A673 (cell line): ENCODE results near the gene DMXL1. TPM values are rescaled to one million over a fixed set of nuclear protein-coding genes. Genes with fewer than 3 reads are reported as not detected.

Source experiments
- BruUV-seq: library from RNA; stranded (reverse); fragments of 400-500 nt; replicated peaks from 2 replicates; lab custom pipeline; 2021; lab: Mats Ljungman, UMichigan
- CTCF ChIA-PET: fragments of 300-600 bp; sonication (Branson Sonifier 250); formaldehyde crosslinking; loops from one replicate; lab custom pipeline; 2022; ENCODE audit warnings: antibody characterized with exemption; lab: Charles Lee
- POLR2A ChIA-PET: fragments of 300-600 bp; sonication (Branson Sonifier 250); formaldehyde crosslinking; loops from one replicate; lab custom pipeline; 2022; ENCODE audit warnings: antibody characterized with exemption; ENCODE audit not compliant: low non-redundant PET; lab: Charles Lee
- DNase-seq: peaks from one replicate; pipeline ENCODE4 v3.0.0-alpha.2; 2015; ENCODE audit warnings: low spot score
- H3K27ac ChIP-seq: fragments of 200-600 bp; sonication (generic); 2 replicates; pipeline ENCODE4 v1.5.1; 2016; ENCODE audit warnings: mixed run types, low read depth, mild to moderate bottlenecking, mixed read lengths, antibody characterized with exemption, low read length; ENCODE audit not compliant: poor library complexity, severe bottlenecking
- H3K27me3 ChIP-seq: fragments of 200-600 bp; sonication (generic); replicated peaks from 2 replicates; pipeline ENCODE4 v1.6.1; 2017; ENCODE audit warnings: mixed run types, low read depth, mild to moderate bottlenecking, mixed read lengths, antibody characterized with exemption, low read length; ENCODE audit not compliant: insufficient read depth, poor library complexity
- H3K36me3 ChIP-seq: fragments of 200-600 bp; sonication (generic); 2 replicates; pipeline ENCODE4 v1.6.1; 2016; ENCODE audit warnings: mixed run types, mild to moderate bottlenecking, mixed read lengths, antibody characterized with exemption, low read length; ENCODE audit not compliant: insufficient read depth, poor library complexity, severe bottlenecking
- H3K4me1 ChIP-seq: fragments of 200-600 bp; sonication (generic); 2 replicates; pipeline ENCODE4 v1.6.1; 2017; ENCODE audit warnings: mixed run types, mild to moderate bottlenecking, mixed read lengths, antibody characterized with exemption, low read length; ENCODE audit not compliant: insufficient read depth, poor library complexity, severe bottlenecking
- H3K4me3 ChIP-seq: fragments of 200-600 bp; sonication (generic); 2 replicates; pipeline ENCODE4 v1.5.1; 2016; ENCODE audit warnings: low read depth, mixed run types, mild to moderate bottlenecking, mixed read lengths, low read length; ENCODE audit not compliant: poor library complexity, severe bottlenecking
- H3K9me3 ChIP-seq: fragments of 200-600 bp; sonication (generic); 2 replicates; pipeline ENCODE4 v1.6.1; 2016; ENCODE audit warnings: mixed run types, low read depth, mild to moderate bottlenecking, mixed read lengths, antibody characterized with exemption, low read length; ENCODE audit not compliant: poor library complexity, severe bottlenecking
- CTCF ChIP-seq: fragments of 300-800, 200-600 bp; sonication (generic); conservative IDR thresholded peaks from 2 replicates; pipeline ENCODE4 v1.5.1; 2017; ENCODE audit warnings: low read depth, mild to moderate bottlenecking, antibody characterized with exemption, low read length, moderate library complexity, mixed read lengths
- EZH2 ChIP-seq: fragments of 200-600 bp; sonication (generic); IDR thresholded peaks from 2 replicates; pipeline ENCODE4 v1.6.1; 2017; ENCODE audit warnings: borderline replicate concordance, low read depth, mild to moderate bottlenecking, mixed read lengths, antibody characterized with exemption, low read length; ENCODE audit not compliant: poor library complexity, severe bottlenecking
- intact Hi-C: fragments of 100-400 bp; cut with micrococcal nuclease; formaldehyde crosslinking; loops from one replicate; pipeline ENCODE4 v1.10.0; 2022; ENCODE audit not compliant: unreplicated experiment
- total RNA-seq: library from RNA; stranded (reverse); gene quantifications from 2 replicates; pipeline ENCODE4 v1.2.3, GENCODE V29; 2021

The DMXL1 gene
- total RNA-seq, 1 experiment from 2014 or later = 30.9 TPM

- CTCF ChIA-PET = no interaction called here
- Histone ChIP-seq H3K4me1 (peaks cover 9% of the 10 kb centered on the region), H3K27me3 (no peaks in the 10 kb centered on the region), H3K36me3 (peaks cover 3% of the 10 kb centered on the region), H3K27ac (no peak overlapping the region), H3K9me3 (no peaks in the 10 kb centered on the region), H3K4me3 (no peak overlapping the region)
- no TSS peak for BruUV-seq
- POLR2A ChIA-PET = no interaction called here
- TF ChIP-seq EZH2 (no peak), CTCF (no peak)
- no peak for DNase-seq
- intact Hi-C loops = no loop called here
Measured at GRCh38 chr5:119171686-119172085, 100.8 kb downstream of the DMXL1 start.

- Histone ChIP-seq H3K27ac (no peak overlapping the region), H3K4me3 (no peak overlapping the region), H3K4me1 (no peaks in the 10 kb centered on the region), H3K36me3 (no peaks in the 10 kb centered on the region), H3K9me3 (no peaks in the 10 kb centered on the region), H3K27me3 (no peaks in the 10 kb centered on the region)
- TF ChIP-seq EZH2 = no peak
- TF ChIP-seq CTCF = no peak
- no peak for DNase-seq
- POLR2A ChIA-PET = no interaction called here
- CTCF ChIA-PET = interaction anchor here (0.6 kb wide), 1 partner anchor 156 kb away, joined by 3 read pairs; no protein-coding TSS in a partner anchor
- BruUV-seq = no TSS peak
- intact Hi-C loops = no loop called here
Measured at GRCh38 chr5:119174578-119175163, 103.8 kb downstream of the DMXL1 start.

DNA sequence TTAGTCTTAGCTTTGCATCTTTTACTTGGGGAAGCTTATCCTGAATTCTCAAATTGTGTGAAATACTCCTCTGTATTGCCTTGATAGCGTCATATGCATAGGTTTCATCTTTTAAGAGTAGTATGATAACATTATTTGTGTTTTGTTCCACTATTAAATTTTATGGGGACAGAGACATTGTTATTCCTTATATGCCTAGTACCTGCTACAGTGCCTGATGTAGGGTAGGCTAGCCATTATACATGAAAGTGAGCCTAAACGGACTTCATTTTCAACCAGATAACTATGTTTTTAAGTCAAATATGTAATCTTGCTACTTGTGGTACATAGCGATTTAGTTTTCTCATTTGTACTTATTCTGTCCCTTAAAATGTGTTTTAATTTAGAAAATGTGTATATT is 105.9 kb downstream of the DMXL1 start:
- CTCF ChIA-PET = no interaction called here

More for the DNA sequence above, 105.9 kb downstream of the DMXL1 start:
- no peaks in the 10 kb centered on the region for H3K36me3 ChIP-seq
- H3K4me1 ChIP-seq = no peaks in the 10 kb centered on the region
- no TSS peak for BruUV-seq
- intact Hi-C loops = no loop called here
- no peak overlapping the region for H3K27ac ChIP-seq
- no peak for DNase-seq
- H3K27me3 ChIP-seq = no peaks in the 10 kb centered on the region
- POLR2A ChIA-PET = no interaction called here
- no peaks in the 10 kb centered on the region for H3K9me3 ChIP-seq
- no peak for TF ChIP-seq EZH2
- no peak for TF ChIP-seq CTCF
- H3K4me3 ChIP-seq = no peak overlapping the region
